HUES6 (cell line): ENCODE results near the gene DEPDC7.

Source experiments
- H3K27ac ChIP-seq: 2 replicates; pipeline ENCODE4 v1.7.0; 2013; ENCODE audit warnings: low read depth, mild to moderate bottlenecking, low read length, inconsistent platforms
- H3K27me3 ChIP-seq: 2 replicates; pipeline ENCODE4 v1.6.1; 2013; ENCODE audit warnings: low read length; ENCODE audit not compliant: control insufficient read depth, insufficient read depth
- H3K36me3 ChIP-seq: 2 replicates; pipeline ENCODE4 v1.6.1; 2013; ENCODE audit warnings: low read length; ENCODE audit not compliant: control insufficient read depth, insufficient read depth
- H3K4me1 ChIP-seq: 2 replicates; pipeline ENCODE4 v1.6.1; 2013; ENCODE audit warnings: low read length; ENCODE audit not compliant: control insufficient read depth, insufficient read depth
- H3K4me3 ChIP-seq: 2 replicates; pipeline ENCODE4 v1.5.1; 2013; ENCODE audit warnings: low read depth, low read length
- H3K9ac ChIP-seq: one replicate; pipeline ENCODE4 v1.6.1; 2013; ENCODE audit warnings: mild to moderate bottlenecking, low read length
- H3K9me3 ChIP-seq: 2 replicates; pipeline ENCODE4 v1.6.1; 2013; ENCODE audit warnings: low read depth, low read length; ENCODE audit not compliant: control insufficient read depth, insufficient read depth

The DEPDC7 gene

DNA sequence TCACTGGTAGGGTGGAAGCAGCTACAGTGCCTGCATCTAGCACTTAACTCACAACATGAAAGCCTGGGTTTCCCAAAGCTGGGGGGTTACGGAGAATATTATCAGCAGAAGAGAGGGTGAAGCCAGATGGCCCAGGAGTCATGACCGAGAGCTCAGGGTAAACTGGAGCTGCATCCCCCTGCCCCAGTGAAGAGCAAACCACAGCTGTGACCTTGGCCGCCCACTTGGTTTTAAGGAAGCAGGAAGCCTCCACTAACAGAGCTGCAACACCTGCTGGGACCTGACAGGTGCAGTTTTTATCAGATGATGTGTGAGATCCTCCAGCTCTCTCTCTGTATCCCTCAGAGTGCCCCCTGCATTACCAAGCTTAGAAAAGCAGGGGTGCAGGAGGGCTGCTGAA lies 44.6 kb downstream of the DEPDC7 start:
- H3K4me3 ChIP-seq = no peak overlapping the region
- no peaks in the 10 kb centered on the region for H3K9me3 ChIP-seq
- no peak overlapping the region for H3K27ac ChIP-seq
- H3K27me3 ChIP-seq = no peaks in the 10 kb centered on the region
- H3K9ac ChIP-seq = no peak overlapping the region
- H3K4me1 ChIP-seq = peaks cover 5% of the 10 kb centered on the region; the same call in 1 of the 2 replicates
- peaks cover 30% of the 10 kb centered on the region for H3K36me3 ChIP-seq

DNA sequence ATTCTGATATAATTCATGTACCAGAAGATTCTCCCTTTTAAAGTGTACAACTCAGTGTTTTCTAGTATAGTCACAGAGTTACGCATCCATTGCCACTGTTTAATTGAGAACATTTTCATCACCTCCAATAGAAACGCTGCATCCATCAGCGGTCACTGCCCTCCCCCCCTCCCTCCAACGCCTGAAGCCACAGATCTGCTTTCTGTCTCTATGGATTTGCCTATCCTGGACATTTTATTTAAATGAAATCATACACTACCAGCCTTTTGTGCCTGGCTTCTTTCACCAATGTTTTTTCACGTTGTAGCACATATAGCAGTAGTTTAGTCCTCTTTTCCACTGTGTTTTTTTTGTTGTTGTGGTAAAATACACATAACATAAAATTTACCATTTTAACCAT lies 46.5 kb downstream of the DEPDC7 start:
- H3K9me3 ChIP-seq = no peaks in the 10 kb centered on the region
- H3K4me3 ChIP-seq = no peak overlapping the region
- H3K4me1 ChIP-seq = peaks cover 5% of the 10 kb centered on the region; the same call in 1 of the 2 replicates
- H3K9ac ChIP-seq = no peak overlapping the region
- no peaks in the 10 kb centered on the region for H3K27me3 ChIP-seq
- no peak overlapping the region for H3K27ac ChIP-seq
- H3K36me3 ChIP-seq = peaks cover 33% of the 10 kb centered on the region

DNA sequence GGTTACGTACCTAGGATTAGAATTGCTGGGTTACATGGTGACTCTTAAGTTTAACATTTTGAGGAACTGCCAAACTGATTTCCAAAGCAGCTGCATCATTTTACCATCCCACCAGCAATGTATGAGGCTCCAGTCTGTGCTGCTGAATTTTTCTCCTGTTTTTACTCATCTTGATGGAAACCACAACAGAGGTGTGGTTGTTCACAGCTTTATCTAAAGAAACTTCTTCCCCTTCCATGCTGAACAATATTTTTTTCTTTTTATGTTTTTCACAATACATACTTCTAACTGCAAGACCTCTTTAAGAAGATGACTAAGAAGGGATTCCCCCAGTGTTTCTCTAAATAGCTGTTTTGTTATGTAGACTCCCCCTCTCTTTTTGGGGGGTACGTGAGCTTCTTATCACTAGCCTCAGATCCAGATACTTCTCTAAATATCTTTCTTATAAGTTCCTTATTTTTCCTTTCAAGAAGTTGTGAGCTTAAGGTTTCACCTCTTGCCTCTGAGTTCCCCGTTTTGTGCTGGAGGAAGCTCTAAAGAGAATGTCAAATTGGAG lies 47.7 kb downstream of the DEPDC7 start:
- H3K4me1 ChIP-seq = peaks cover 5% of the 10 kb centered on the region; the same call in 1 of the 2 replicates
- H3K9me3 ChIP-seq = no peaks in the 10 kb centered on the region
- H3K36me3 ChIP-seq = peaks cover 30% of the 10 kb centered on the region
- H3K9ac ChIP-seq = no peak overlapping the region
- H3K27ac ChIP-seq = no peak overlapping the region
- no peaks in the 10 kb centered on the region for H3K27me3 ChIP-seq
- no peak overlapping the region for H3K4me3 ChIP-seq

DNA sequence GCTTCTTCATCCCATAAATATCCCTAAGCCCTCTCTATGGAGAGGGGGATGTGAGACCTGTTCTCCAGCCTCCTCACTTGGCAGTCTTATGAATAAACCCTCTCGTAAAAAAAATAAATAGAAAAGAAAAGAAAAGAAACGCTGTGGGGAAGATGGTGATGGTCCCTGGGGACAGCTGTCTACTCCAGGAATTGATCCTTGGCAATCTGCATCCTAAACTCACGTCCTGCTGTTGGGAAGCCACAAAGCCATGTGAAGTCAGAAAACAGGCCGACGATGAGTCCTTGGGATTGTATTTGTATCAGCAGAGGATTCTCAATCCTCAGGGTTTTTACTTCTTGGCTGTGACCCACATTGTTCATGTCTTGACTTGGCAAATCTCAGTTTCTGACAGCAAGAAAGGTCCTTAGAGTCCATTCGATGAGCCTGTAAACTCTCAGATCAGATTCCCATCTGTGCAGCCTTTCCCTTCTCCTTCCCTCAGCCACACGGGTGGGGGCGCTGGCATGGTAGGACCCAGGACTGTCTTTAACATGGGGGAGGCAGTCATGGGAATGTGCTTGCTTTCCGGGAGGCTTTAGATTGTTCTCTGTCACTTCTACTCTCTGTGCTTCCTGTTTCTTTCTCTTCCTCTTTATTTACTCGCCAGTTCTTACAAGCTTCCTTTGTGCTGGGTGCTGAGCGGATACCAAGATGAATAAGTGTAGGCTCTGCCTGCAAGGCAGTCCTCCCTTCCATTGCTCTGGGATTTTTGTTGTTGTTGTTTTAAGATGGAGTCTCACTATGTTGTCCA lies 48.6 kb downstream of the DEPDC7 start:
- no peak overlapping the region for H3K9ac ChIP-seq
- H3K9me3 ChIP-seq = no peaks in the 10 kb centered on the region
- no peak overlapping the region for H3K4me3 ChIP-seq
- peaks cover 9% of the 10 kb centered on the region for H3K4me1 ChIP-seq
- H3K27ac ChIP-seq = no peak overlapping the region
- H3K27me3 ChIP-seq = no peaks in the 10 kb centered on the region
- peaks cover 29% of the 10 kb centered on the region for H3K36me3 ChIP-seq

DNA sequence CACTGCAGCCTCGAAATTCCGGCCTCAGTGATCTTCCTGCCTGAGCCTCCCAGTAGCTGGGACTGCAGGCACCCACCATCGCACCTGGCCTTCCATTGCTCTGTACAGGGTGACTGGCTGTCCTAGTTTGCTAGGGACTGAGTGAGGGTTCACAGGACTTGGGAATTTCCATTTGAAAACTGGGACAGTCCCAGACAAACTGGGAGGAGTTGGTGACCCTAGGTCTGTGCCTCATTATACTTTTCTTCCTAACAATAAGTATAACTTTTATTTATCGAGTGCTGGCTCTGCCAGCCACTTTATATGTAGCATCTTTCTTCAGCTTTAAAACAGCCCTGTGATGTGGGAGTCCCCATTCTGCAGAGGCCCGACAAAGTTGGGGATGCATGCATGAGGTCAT lies 49.2 kb downstream of the DEPDC7 start:
- no peak overlapping the region for H3K27ac ChIP-seq
- H3K36me3 ChIP-seq = peaks cover 29% of the 10 kb centered on the region
- H3K9ac ChIP-seq = no peak overlapping the region
- no peaks in the 10 kb centered on the region for H3K27me3 ChIP-seq
- H3K4me1 ChIP-seq = peaks cover 9% of the 10 kb centered on the region
- no peaks in the 10 kb centered on the region for H3K9me3 ChIP-seq
- H3K4me3 ChIP-seq = no peak overlapping the region

DNA sequence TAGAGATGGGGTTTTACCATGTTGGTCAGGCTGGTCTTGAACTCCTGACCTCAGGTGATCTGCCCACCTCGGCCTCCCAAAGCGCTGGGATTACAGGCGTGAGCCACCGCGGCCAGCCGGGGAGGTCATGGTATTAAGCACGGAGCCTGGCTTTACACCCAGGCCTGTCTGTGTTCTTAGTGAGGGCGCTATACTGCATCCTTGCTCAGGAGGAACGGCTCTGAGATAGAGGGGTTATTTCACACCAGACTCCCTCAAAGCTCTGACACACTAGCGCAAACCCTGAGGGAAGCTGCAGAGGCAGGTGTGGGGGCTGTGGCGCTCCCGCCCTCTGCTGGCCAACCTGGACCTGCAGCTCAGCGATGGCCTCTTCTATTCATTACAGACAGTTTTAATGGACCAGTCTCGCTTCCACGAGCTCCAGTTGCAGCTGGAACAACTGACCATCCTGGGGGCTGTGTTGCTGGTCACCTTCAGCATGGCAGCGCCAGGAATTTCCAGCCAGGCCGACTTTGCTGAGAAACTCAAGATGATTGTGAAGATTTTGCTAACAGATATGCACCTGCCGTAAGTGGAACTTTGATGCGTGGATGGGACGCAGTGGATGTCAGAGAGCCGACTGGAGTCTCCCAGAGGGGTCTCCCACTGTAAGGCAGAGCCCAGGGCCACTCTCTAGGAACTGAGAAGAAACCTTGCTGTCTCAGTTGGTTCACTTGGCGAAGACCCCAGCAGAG lies 49.9 kb downstream of the DEPDC7 start:
- no peaks in the 10 kb centered on the region for H3K9me3 ChIP-seq
- no peak overlapping the region for H3K27ac ChIP-seq
- no peak overlapping the region for H3K9ac ChIP-seq
- peaks cover 9% of the 10 kb centered on the region for H3K4me1 ChIP-seq
- peaks cover 30% of the 10 kb centered on the region for H3K36me3 ChIP-seq
- no peaks in the 10 kb centered on the region for H3K27me3 ChIP-seq
- H3K4me3 ChIP-seq = no peak overlapping the region

DNA sequence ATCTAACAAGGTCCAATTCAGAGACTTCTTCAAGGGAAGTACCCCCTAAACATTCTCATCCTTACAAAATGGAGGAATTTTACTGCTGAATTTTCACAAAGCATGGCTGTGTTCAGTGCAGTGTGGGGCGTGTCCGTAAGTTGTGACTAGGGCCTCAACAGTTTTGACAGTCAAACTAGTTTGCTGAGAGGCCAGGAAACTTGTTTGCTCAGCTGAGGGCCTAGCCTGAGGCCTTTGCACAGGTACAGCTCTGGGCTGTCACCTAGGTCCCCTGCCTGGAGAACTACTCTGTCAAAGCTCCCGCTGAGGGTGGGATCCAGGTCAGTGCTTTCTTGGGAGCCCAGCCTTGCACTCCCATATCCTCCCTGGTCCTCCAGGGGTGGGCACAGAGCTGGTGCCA lies 51.6 kb downstream of the DEPDC7 start:
- Histone ChIP-seq H3K4me3 (no peak overlapping the region), H3K9me3 (no peaks in the 10 kb centered on the region), H3K9ac (no peak overlapping the region), H3K36me3 (peaks cover 42% of the 10 kb centered on the region), H3K4me1 (peaks cover 4% of the 10 kb centered on the region), H3K27me3 (no peaks in the 10 kb centered on the region), H3K27ac (no peak overlapping the region)

DNA sequence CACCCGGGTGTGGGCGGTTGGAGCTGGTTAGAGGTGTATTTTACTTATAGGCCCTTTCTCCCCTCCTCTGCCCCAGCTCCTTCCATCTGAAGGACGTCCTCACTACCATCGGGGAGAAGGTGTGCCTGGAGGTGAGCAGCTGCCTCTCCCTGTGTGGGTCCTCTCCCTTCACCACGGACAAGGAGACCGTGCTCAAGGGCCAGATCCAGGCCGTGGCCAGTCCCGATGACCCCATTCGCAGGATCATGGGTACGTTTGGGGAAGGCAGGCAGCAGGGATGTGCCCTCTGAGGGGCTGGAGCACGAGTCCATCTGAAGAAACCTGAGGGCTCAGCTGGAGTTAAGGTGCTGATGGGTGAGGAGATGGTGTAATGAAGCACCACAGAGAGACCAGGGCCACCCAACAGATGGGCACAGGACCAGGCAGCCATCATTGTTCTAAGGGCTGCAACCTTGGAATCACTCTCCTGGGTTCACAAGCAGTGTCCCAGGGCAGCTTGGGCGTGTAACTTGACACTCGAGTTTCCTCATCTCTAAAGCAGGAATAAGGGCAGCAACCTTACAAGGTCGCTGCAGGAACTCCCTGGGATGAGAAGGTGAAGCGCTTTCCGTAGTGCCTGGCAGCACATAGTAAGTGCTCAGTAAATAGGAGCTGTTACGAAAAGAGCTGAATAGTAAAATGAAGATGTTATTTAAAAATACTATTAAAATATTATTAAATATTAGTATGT lies 53.1 kb downstream of the DEPDC7 start:
- peaks cover 54% of the 10 kb centered on the region for H3K36me3 ChIP-seq
- H3K27me3 ChIP-seq = no peaks in the 10 kb centered on the region
- no peak overlapping the region for H3K9ac ChIP-seq
- H3K4me3 ChIP-seq = no peak overlapping the region
- no peaks in the 10 kb centered on the region for H3K9me3 ChIP-seq
- peaks cover 4% of the 10 kb centered on the region for H3K4me1 ChIP-seq
- H3K27ac ChIP-seq = no peak overlapping the region

DNA sequence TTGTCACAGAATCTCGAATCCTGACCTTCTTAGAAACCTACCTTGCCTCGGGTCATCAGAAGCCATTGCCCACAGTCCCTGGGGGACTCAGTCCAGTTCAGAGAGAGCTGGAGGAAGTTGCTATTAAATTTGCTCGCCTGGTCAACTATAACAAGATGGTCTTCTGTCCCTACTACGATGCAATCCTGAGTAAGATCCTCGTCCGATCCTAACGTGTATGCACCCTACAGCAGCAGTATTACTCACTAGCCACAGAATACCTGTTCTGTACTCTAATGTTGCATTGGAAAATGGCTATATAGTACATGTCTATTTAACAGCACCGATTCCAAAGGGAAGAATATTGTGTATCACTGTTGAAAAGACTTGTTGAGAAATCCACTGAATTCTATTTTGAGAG lies 56.8 kb downstream of the DEPDC7 start:
- Histone ChIP-seq H3K36me3 (peaks cover 69% of the 10 kb centered on the region), H3K4me1 (peaks cover 4% of the 10 kb centered on the region), H3K27ac (no peak overlapping the region), H3K4me3 (no peak overlapping the region), H3K9ac (no peak overlapping the region), H3K9me3 (no peaks in the 10 kb centered on the region), H3K27me3 (no peaks in the 10 kb centered on the region)
